BJ (cell line): ENCODE data around the gene PIRT. TPM values are rescaled to one million over a fixed set of nuclear protein-coding genes. Genes with fewer than 3 reads are reported as not detected.

ENCODE experiments used
- CTCF ChIA-PET: fragments of 350-600 bp; formaldehyde crosslinking; extraction: SDS; loops from one replicate; lab custom pipeline; 2021; ENCODE audit warnings: antibody characterized with exemption, inconsistent platforms; lab: Yijun Ruan, JAX
- POLR2A ChIA-PET: fragments of 300-600 bp; sonication (Branson Sonifier 250); formaldehyde crosslinking; extraction: SDS; loops from one replicate; lab custom pipeline; 2021; ENCODE audit warnings: antibody characterized with exemption; lab: Charles Lee
- DNase-seq: peaks from one replicate; pipeline ENCODE4 v3.0.0-alpha.2; 2011; ENCODE audit warnings: low read depth
- H3K27me3 ChIP-seq: 2 replicates; pipeline ENCODE4 v1.6.0; 2011; ENCODE audit warnings: low read length; ENCODE audit not compliant: control insufficient read depth, insufficient read depth
- H3K36me3 ChIP-seq: 2 replicates; pipeline ENCODE4 v1.5.1; 2011; ENCODE audit warnings: low read length; ENCODE audit not compliant: control insufficient read depth, insufficient read depth
- H3K4me3 ChIP-seq: 2 replicates; pipeline ENCODE4 v1.5.1; 2011; ENCODE audit warnings: low read depth, mild to moderate bottlenecking, control low read depth, low read length
- polyA minus RNA-seq: library from RNA; depleted of rRNA, polyadenylated mRNA; stranded (reverse); fragments of >200 nt; gene quantifications from 2 replicates; pipeline ENCODE4 v1.2.3, GENCODE V29; 2011; rRNA and poly(A)+ RNA removed
- polyA plus RNA-seq: library from polyadenylated mRNA; depleted of rRNA; stranded (reverse); fragments of >200 nt; gene quantifications from 2 replicates; pipeline ENCODE4 v1.2.3, GENCODE V29; 2011; rRNA removed
- TF ChIP-seq, protein P1 (sequence below): IDR thresholded peaks from 2 replicates; pipeline ENCODE4 v1.5.1; 2011; ENCODE audit warnings: low read depth, mild to moderate bottlenecking, control low read depth, inconsistent platforms, low read length, moderate library complexity; ENCODE audit not compliant: insufficient read depth

PIRT gene
- polyA plus RNA-seq (not detected in 2 replicates), polyA minus RNA-seq (not detected in 2 replicates)

DNA sequence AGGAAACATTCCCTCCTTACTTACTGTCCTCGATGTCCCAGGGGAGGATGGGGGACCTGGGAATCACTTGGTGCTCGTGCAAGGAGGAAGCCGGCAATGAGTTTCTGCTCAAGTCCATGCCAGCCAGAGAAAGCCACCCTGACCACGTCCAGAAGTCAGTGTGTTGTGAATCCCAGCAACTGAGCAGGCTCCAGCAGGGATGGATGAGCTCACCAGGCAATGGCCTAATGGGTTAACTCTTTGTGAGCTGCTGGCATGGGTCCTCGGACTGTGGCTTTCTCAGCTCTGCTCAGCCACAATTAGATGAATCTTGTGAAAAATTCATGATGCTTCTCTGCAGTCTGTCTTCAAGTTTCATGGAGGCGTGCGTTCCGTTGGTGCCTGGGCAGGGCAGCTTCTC, at the start of gene PIRT:
Gene PIRT, minus strand, starts transcription at position 167 of the 400 bp plus-strand sequence. CDS start 12,442 bp downstream, outside the sequence.
- ChIA-PET CTCF (interaction anchor here (2.6 to 2.9 kb wide), 2 partner anchors 101 to 192 kb away, joined by 11 to 12 read pairs; no protein-coding TSS in a partner anchor), POLR2A (no interaction called here)
- no peaks in the 10 kb centered on the region for H3K27me3 ChIP-seq
- no peaks in the 10 kb centered on the region for H3K36me3 ChIP-seq
- no peak for DNase-seq
- H3K4me3 ChIP-seq, result no peak within 1 kb of the TSS
- TF ChIP-seq, protein P1, sequence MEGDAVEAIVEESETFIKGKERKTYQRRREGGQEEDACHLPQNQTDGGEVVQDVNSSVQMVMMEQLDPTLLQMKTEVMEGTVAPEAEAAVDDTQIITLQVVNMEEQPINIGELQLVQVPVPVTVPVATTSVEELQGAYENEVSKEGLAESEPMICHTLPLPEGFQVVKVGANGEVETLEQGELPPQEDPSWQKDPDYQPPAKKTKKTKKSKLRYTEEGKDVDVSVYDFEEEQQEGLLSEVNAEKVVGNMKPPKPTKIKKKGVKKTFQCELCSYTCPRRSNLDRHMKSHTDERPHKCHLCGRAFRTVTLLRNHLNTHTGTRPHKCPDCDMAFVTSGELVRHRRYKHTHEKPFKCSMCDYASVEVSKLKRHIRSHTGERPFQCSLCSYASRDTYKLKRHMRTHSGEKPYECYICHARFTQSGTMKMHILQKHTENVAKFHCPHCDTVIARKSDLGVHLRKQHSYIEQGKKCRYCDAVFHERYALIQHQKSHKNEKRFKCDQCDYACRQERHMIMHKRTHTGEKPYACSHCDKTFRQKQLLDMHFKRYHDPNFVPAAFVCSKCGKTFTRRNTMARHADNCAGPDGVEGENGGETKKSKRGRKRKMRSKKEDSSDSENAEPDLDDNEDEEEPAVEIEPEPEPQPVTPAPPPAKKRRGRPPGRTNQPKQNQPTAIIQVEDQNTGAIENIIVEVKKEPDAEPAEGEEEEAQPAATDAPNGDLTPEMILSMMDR, result no peak

DNA sequence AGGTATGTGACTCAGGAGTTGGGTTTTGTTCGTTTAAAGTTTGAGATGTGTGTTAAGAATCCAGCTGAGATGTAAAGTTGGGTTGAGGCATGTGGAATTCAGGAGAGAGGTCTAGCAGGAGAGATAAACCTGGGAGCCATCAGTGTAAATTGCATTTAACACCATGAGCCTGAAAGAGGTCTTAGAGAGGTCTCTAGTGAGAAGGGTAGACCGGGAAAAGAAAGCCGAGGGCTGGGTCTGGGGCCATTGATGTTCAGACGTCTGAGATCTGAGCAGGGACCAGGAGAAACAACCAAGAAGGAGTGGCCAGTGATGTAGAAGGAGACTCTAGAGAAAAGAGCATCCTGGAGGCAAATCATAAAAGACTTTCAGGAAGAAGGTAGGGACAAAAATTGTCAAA, 44.1 kb upstream of the PIRT start:
- CTCF ChIA-PET, result no interaction called here
- no peaks in the 10 kb centered on the region for H3K27me3 ChIP-seq
- no peak for DNase-seq
- POLR2A ChIA-PET, result no interaction called here
- no peak overlapping the region for H3K4me3 ChIP-seq
- no peaks in the 10 kb centered on the region for H3K36me3 ChIP-seq
- TF ChIP-seq, protein P1, result no peak

DNA sequence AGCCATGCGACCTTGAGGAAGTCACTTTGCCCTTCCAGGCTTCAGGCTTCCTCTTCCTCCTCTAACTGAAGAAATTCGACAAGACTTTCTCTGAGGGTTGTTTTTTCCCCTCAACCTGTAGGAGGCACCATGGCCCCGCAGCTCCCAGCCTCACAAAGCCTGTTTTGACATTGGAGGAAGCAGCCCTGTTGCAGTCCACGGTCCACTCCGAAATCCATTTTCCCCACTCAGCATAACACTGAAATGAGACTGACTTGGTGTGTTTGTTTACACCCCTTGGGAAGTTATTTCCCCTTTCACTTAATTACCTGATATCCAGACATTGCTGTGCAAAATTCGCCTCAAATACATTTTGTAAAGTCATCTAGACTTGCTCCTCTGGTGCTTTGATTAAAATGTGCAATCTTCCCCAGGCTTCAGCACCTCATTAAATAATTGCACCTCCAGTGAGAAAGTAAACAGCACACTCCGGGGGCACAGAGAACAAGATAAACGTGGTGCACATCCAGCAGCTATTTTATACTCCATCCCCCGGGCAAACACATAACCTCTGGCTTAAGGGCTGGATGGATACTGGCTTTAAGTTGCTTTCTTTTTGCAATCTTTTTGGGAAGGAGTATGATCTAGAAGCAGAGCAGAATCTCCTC, 41.4 kb upstream of the PIRT start:
- Histone ChIP-seq H3K27me3 (no peaks in the 10 kb centered on the region), H3K4me3 (no peak overlapping the region), H3K36me3 (no peaks in the 10 kb centered on the region)
- TF ChIP-seq, protein P1, result no peak
- DNase-seq, result no peak
- POLR2A ChIA-PET, result no interaction called here
- CTCF ChIA-PET, result no interaction called here

DNA sequence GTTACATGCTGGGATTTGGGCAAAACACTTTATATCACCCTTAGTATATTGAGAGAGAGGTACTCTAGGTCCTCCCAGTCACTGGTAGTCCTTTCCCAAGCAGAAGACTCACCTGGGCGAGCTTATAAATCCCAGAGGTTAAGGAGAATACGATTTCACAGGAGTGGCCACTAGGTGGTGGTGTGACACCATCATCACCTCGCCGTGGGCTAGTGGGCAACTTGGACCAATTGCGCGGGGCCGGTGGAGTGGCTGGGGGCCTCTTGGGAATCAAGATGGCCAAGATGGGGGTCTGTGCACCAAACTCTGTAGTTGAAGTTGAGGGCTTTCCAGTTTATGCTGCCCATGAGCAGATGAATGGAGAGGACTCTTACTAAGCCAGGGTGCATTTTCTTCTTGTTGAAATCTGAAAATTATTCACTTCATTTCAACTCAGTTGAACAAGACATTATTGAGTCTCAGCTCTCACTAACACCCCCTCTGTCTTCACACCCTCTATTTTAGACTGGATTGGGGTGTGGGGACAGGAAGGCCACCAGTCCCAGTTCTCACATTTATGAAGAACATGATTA, 38.2 kb upstream of the PIRT start:
- DNase-seq, result no peak
- H3K36me3 ChIP-seq, result no peaks in the 10 kb centered on the region
- H3K4me3 ChIP-seq, result no peak overlapping the region
- TF ChIP-seq, protein P1, result peak; percentile 60
- POLR2A ChIA-PET, result no interaction called here
- CTCF ChIA-PET, result interaction anchor here (0.6 to 2.7 kb wide), 10 partner anchors 10 to 1117 kb away, joined by 3 to 8 read pairs (median 4); no protein-coding TSS in a partner anchor
- H3K27me3 ChIP-seq, result no peaks in the 10 kb centered on the region

DNA sequence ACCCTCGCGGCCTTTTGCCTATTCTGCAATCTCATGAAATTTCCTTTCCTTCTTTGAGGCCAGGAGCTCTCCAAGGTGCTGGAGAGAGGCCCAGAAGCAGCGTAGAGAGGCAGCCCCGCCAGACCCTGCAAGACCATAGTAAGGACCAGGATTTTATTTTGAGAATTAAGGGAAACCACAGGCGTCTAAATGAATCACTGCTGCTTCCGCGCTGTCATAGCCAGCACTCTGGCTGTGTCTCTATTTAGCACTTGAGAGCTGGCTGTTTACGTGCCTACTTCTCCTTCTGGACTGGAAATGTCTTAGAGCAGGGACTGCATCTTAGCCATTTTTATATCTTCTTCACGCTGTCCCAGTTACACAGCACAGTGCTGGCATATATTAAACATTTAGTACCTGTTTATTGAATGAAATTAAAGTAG, 37.6 kb upstream of the PIRT start:
- H3K27me3 ChIP-seq, result no peaks in the 10 kb centered on the region
- H3K4me3 ChIP-seq, result no peak overlapping the region
- CTCF ChIA-PET, result interaction anchor here (0.6 to 2.7 kb wide), 9 partner anchors 9 to 1117 kb away, joined by 3 to 8 read pairs (median 4); no protein-coding TSS in a partner anchor
- POLR2A ChIA-PET, result no interaction called here
- no peaks in the 10 kb centered on the region for H3K36me3 ChIP-seq
- no peak for DNase-seq
- TF ChIP-seq, protein P1, result no peak
